Subcutaneous adipose tissue (tissue), 4 donors: ENCODE measurements around the gene PRKD3. TPM values are rescaled to one million over a fixed set of nuclear protein-coding genes. Genes with fewer than 3 reads are reported as not detected.

Source experiments
- total RNA-seq, 4 donors: library from RNA; depleted of rRNA; stranded (reverse); fragments of >200 nt; gene quantifications; one replicate each; pipeline ENCODE4 v1.1.0, GENCODE V29; 2016
- TF ChIP-seq, protein P1 (sequence below): fragments of 450-650 bp; IDR thresholded peaks from one replicate; pipeline ENCODE4 v1.5.1; 2016; ENCODE audit warnings: low read depth, mild to moderate bottlenecking, control low read depth, antibody characterized with exemption, moderate library complexity

The PRKD3 gene
- total RNA-seq, 4 donors from 2014 or later, result 40.6 to 56.7 (median 43.6) TPM

DNA sequence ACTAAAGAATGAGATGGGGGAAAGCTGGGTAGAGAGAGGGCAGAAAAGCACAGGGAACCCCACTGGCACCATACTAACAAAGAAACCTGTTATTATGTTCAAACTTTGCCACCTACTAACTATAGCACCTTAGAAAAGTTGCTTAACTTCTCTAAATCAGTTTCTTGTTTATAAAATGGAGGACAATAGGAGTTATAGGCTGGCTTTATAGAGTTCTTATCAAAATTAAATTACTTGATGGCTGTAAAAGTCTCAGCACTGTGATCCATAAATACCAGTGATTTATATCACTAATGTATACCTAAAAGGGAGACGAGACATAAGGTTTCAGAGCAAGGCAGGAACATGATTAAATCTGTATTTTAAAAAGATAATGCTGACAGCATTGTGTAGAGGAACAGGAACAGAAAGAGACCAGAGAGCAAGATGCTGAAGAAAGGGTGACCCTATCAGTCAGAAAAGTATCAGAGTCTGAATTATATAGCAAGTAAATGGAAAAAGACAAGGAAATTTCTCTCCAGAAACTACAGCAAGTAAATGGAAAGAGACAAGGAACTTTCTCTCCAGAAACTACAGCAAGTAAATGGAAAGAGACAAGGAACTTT, 29.1 kb downstream of the PRKD3 start:
- TF ChIP-seq, protein P1, sequence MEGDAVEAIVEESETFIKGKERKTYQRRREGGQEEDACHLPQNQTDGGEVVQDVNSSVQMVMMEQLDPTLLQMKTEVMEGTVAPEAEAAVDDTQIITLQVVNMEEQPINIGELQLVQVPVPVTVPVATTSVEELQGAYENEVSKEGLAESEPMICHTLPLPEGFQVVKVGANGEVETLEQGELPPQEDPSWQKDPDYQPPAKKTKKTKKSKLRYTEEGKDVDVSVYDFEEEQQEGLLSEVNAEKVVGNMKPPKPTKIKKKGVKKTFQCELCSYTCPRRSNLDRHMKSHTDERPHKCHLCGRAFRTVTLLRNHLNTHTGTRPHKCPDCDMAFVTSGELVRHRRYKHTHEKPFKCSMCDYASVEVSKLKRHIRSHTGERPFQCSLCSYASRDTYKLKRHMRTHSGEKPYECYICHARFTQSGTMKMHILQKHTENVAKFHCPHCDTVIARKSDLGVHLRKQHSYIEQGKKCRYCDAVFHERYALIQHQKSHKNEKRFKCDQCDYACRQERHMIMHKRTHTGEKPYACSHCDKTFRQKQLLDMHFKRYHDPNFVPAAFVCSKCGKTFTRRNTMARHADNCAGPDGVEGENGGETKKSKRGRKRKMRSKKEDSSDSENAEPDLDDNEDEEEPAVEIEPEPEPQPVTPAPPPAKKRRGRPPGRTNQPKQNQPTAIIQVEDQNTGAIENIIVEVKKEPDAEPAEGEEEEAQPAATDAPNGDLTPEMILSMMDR, result no peak

DNA sequence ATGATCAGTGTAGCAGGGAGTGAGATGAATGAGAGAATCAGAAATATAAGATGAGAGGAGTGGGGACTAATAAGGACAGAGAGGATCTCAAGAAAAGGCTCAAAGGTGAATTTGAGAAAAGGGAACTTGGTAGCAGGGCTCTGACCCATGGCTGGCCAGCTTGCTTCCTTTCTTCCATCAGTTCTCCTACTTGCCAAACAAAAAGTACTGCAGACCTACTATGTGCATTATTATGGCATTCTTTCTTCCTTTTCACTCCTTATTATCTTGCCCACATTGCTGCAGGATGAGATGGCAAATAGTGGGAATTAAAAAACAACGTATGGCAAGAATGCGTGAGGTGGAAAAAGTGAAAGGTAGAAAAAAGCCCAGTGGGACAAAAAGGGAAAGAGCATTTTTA, 33.0 kb downstream of the PRKD3 start:
- TF ChIP-seq, protein P1, result no peak

DNA sequence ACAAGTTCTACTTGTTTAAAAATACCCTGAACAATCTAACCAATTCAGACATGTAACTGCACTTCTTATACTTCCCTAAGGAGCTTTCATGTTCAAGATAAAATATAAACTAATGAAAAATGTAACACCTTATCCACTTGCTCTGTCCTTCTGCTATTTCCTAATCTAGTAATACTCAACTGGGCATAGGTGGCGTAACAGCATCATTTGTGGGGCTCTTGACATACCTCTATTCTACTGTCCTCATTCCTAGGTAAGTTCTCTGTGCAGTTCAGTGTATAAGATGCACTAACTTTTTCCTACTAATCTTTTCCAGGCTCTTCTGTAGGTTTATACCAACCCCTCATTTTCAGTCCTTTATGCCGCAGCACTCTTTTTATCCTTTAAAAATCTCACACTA, 36.7 kb downstream of the PRKD3 start:
- TF ChIP-seq, protein P1, result no peak

DNA sequence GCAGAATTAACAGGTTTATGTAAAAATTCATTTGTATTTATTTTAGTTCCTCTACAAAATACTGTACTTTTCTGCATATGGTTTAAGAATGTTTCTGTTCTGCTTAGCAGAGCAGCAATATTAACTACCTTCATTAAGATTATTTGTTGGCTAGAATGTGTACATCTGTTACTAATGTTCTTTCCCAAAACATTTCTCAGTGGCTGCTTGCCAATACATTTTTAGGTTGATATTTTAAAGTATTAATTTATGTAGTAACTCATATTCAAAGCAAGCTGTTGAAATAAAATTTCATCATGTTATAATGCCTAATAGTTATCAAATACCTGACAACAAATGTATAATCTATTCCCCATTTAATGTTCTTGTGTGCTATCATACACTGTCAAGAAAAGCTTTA, 40.3 kb downstream of the PRKD3 start:
- TF ChIP-seq, protein P1, result no peak

DNA sequence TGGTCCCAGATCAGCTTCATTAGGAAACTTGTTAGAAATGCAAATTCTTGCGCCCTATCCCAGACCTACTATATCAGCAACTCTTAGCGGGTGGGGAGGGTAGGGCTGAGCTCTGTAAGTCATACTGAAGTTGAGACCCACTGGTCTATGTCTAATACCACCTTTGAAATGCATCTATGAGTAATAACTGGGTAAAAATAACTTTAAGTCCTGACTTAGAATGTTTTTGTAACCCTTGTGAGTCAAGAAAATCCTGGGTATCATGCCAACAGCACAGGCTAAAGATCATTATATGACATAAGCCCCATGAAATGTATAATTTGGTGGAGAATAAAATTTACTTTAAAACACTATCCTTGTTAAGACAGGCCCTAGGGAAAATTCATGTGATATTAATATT, 41.4 kb downstream of the PRKD3 start:
- TF ChIP-seq, protein P1, result no peak

DNA sequence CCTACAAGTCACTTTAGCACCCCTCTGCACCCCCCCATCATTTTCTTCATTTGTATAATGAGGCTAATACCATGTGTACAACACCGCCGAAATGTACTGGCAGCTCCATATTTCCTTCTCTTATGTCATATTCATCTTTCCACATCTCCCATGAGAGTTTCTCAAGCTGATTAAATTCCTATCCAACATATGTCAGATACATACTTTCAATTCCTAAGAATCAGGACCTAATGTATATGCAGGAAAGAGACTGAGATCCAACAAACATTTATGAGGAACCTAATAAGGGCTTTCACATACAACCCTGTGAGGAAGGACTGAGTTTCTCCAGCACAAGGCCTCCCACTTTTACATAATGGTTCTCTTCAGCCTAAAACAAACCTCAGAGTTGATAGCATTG, 41.9 kb downstream of the PRKD3 start:
- TF ChIP-seq, protein P1, result no peak

DNA sequence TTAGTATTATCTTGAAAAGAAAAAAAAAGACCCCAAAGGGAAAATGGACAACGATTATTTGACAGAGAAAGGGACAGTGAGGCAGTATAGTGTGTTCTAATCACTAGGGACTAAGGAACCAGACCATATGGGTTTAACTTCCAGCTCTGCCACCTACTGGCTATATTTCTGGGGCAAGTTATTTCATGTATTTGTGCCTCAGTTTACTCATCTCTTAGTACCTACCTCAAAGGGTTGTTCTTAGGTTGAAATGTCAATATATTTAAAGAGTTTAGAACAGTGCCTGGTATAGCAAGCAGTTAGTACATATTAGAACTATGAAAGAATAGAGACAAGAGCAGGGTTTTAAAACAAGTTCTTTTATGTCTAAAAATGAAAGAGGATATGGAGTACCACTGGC, 42.7 kb downstream of the PRKD3 start:
- TF ChIP-seq, protein P1, result no peak
